A549 treated with GW870086 at 1 μM for 4 hours (cell line): ENCODE measurements around the gene NKPD1. TPM values are rescaled to one million over a fixed set of nuclear protein-coding genes. Genes with fewer than 3 reads are reported as not detected.

ENCODE experiments used
- total RNA-seq: library from RNA; stranded (reverse); fragments of 200-300 nt; extraction: Qiagen RNA extraction; gene quantifications from 5 replicates; pipeline ENCODE4 v1.2.3, GENCODE V29; 2022; ENCODE audit warnings: low read depth

Gene NKPD1, protein sequence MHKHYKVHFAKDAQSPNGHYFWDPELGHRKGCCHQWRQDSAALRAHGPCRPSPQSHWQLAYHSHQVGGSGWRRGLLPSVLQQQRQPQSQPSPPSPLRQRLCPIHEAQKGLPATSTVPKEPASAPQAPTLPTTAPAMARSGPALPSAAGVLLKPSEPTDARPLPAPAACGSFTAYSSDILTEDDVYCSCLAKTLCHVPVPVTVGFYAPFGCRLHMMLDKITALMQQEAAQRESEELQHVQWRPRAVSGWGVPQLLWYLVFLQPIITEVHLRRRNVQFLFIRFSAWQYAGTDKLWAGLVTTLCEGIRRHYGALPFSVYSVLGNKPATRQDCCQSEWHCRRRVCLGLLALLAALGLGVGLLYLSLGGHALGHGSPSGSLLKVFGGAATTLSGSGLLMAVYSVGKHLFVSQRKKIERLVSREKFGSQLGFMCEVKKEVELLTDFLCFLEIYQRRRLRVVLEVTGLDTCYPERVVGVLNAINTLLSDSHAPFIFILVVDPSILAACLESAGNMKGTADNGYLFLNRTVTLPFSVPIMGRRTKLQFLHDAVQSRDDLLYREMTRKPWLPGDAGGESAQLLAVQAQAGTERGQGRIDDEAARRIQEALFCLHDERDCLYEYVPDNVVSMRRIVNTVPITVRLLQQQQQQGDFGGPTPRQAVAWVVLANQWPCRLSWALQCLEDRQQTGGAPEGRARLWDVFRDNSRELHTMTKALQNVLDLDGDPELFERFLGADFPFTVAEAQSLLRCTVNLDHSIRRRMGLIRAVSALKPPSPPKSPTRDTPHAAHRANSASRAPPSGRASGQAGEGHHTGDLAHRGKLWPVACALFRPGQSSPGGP
- 0.17 to 0.34 TPM (median 0.28 TPM) in 5 replicates for total RNA-seq

DNA sequence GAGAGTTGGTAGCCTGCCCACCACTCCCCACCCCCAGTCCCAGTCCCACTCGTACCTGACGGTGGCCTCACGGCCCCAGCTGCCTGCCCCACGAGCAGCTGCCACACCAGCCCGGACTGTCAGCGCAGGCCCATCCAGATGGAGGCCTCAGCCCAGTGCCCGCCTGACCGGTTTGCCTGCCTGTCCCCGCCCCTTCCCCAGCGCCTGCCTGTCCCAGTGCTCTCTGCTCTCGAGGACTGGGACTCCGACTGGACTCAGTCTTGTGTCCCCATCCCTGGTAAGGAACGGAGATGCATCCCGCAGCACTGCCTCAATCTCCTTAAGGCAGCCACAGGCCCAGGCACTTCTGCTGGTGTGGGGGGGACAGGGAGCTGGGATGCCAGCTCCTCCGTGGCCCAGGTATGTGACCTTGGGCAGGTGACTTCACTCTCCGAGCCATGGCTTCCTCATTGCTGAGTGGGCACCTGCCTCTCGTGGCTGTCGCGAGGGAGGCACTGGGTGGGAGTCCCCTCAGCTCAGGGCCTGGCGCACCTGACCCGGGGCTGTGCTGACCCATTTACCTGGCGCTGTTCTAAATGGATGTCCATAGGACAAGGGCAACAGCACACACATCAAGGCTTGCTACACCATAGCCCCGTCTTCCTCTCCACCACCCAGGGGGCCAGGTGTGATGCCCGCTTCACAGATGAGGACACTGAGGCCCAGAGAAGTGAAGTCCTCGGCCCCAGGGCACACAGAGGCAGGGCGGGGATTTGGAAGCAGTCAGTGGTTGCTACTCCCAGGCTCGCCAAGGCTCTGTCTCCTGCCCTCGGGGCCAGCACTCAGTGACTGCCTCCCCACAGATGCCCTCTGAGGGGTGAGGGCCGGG is at the start of gene NKPD1:
TSS of gene NKPD1 (minus strand) at position 113 of the 868 bp plus-strand sequence. CDS start 832 bp downstream, outside the sequence.

DNA sequence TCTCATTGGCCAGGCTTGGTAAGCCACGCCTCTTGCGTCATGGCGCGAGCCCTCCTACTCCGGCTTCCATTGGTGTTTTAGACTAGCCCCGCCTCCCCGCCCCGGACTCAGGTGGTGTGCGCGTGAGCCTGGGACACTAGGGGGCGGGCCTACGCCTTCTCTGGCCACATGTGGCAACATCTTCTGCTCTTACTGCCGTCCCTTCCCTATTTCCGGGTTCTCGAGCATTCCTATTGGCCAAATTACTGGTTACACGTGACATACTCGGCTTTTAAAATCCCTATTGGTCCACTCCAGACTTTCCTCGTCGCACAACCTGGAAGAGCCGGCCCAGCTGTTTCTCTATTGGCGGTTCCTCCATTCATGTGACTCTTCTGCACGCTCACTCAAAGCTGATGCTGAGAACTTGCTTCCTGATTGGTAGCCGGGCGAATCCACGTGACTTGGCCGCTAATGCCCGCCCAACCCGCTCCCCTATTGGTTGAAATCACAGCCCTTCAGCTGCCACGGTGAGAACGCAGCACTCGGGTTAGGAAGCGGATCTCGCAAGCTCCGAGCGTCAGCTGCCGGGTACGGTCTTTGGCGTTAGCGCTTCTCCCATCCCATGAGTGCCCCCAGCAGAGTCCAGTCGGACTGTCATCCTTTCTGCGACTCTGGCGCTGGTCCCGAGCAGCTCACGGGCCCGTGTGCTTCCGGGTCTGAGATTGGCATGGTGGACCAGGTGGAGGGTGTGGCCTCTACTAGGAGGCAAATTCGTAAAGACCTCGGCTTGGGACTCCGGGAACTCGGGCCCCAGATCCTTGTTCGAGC is 17.7 kb upstream of the NKPD1 start, which contains the start of gene BLOC1S3:
TSS of gene BLOC1S3 (plus strand) at position 523 of the 810 bp plus-strand sequence. CDS start 513 bp downstream, outside the sequence.

DNA sequence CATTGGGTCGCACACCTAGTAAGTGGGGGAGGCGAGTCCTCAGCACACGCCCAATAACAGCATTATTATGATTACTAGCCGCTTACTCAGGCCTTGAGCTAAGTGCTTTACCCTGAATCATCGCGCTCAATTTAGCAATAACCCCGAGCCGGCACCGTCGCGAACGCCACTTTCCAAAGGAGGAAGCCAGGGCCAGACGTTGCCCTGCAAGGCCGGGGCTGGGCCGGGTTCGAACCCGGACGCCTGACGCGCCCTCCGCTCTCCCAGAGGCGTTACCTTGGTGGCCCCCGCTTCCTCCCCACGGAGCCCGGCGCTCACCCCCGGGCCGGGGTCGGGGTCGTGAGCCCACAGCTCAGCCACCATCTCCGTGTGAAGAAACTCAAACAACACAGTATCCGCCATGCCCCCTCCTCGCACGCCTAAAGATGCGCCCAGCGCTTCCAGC is 17.1 kb upstream of the NKPD1 start, which contains the start of gene TRAPPC6A:
TSS of gene TRAPPC6A (minus strand) at position 421 of the 445 bp plus-strand sequence. CDS start at position 402, 19 bp downstream.

Other genes with a start within 250 kb of the NKPD1 start
- gene APOC1, start 246.4 kb downstream of the NKPD1 start, total RNA-seq: 111 to 136 TPM (median 124 TPM) in 5 replicates
- gene APOC4, start 218.7 kb downstream of the NKPD1 start, total RNA-seq: not detected in 5 replicates
- gene APOC2, start 214.9 kb downstream of the NKPD1 start, total RNA-seq: 0.24 TPM in 1 of 5 replicates, not detected in the others
- 130 to 177 TPM (median 172 TPM) in 5 replicates for gene CLPTM1, start 205.6 kb downstream of the NKPD1 start, total RNA-seq
- 20.7 to 43.3 TPM (median 37.9 TPM) in 5 replicates for gene RELB, start 159.5 kb downstream of the NKPD1 start, total RNA-seq
- 55.4 to 67.9 TPM (median 63.9 TPM) in 5 replicates for gene CLASRP, start 121.9 kb downstream of the NKPD1 start, total RNA-seq
- 8.9 to 14.9 TPM (median 12.3 TPM) in 5 replicates for gene ZNF296, start 84.5 kb downstream of the NKPD1 start, total RNA-seq
- 90.6 to 105 TPM (median 94.4 TPM) in 5 replicates for gene GEMIN7, start 81.7 kb downstream of the NKPD1 start, total RNA-seq
- gene PPP1R37, start 67.8 kb downstream of the NKPD1 start, total RNA-seq: 23.0 to 34.7 TPM (median 34.0 TPM) in 5 replicates
- 39.1 to 47.2 TPM (median 42.7 TPM) in 5 replicates for gene TRAPPC6A, start 17.3 kb upstream of the NKPD1 start, total RNA-seq
- gene BLOC1S3, start 17.8 kb upstream of the NKPD1 start, total RNA-seq: 14.5 to 19.8 TPM (median 17.6 TPM) in 5 replicates
- 1.2 to 2.3 TPM (median 1.7 TPM) in 5 replicates for gene EXOC3L2, start 84.4 kb upstream of the NKPD1 start, total RNA-seq
- gene MARK4, start 90.3 kb upstream of the NKPD1 start, total RNA-seq: 6.5 to 9.8 TPM (median 7.1 TPM) in 5 replicates
- gene CKM, start 161.9 kb upstream of the NKPD1 start, total RNA-seq: 0.10 TPM in 1 of 5 replicates, not detected in the others
- 0.41 to 0.78 TPM (median 0.65 TPM) in 5 replicates for gene KLC3, start 179.8 kb upstream of the NKPD1 start, total RNA-seq
- 10.7 to 13.6 TPM (median 12.8 TPM) in 5 replicates for gene ERCC2, start 209.6 kb upstream of the NKPD1 start, total RNA-seq
- gene PPP1R13L, start 244.1 kb upstream of the NKPD1 start, total RNA-seq: 36.0 to 42.8 TPM (median 38.5 TPM) in 5 replicates
- gene POLR1G, start 245.7 kb upstream of the NKPD1 start, total RNA-seq: 43.2 to 53.5 TPM (median 49.7 TPM) in 5 replicates